ENCODE data around the gene UBE3C. TPM values are rescaled to one million over a fixed set of nuclear protein-coding genes. Genes with fewer than 3 reads are reported as not detected.
"Not testable (repeated sequence)": the region's sequence is repeated elsewhere in the genome, so short reads cannot be mapped to it uniquely, and the experiment has no call there.

Gene UBE3C
- total RNA-seq, 1 donor from 2014 or later = 65.3 TPM

DNA sequence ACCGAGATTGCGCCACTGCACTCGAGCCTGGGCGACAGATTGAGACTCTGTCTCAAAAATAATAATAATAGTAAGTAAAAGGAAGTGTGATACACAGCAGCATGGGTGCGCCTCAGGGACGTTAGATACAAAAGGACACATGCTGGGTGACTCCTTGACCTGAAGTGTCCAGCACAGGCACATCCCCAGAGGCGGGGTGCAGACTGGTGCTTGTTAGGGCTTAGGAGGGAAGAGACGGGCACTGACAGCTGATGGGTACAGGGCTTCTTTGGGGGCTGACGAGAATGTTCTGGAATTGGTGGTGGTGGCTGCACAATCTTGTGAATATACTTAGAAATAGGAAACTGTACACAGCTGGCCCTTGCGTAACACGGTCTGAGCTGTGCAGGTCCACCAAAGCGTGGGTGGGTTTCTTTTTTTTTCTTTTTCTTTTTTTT, 136.3 kb downstream of the UBE3C start:
- TF ChIP-seq, protein P1, sequence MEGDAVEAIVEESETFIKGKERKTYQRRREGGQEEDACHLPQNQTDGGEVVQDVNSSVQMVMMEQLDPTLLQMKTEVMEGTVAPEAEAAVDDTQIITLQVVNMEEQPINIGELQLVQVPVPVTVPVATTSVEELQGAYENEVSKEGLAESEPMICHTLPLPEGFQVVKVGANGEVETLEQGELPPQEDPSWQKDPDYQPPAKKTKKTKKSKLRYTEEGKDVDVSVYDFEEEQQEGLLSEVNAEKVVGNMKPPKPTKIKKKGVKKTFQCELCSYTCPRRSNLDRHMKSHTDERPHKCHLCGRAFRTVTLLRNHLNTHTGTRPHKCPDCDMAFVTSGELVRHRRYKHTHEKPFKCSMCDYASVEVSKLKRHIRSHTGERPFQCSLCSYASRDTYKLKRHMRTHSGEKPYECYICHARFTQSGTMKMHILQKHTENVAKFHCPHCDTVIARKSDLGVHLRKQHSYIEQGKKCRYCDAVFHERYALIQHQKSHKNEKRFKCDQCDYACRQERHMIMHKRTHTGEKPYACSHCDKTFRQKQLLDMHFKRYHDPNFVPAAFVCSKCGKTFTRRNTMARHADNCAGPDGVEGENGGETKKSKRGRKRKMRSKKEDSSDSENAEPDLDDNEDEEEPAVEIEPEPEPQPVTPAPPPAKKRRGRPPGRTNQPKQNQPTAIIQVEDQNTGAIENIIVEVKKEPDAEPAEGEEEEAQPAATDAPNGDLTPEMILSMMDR (IDR thresholded peaks at IDR 0.05) = no peak
- Mint-ChIP-seq H3K27me3 (peaks cover 2% of the 10 kb centered on the region), H3K36me3 (ENCODE audit: low read depth) (peaks cover 8% of the 10 kb centered on the region), H3K4me1 (peaks cover 5% of the 10 kb centered on the region), H3K27ac (no peak overlapping the region), H3K4me3 (no peak overlapping the region), H3K9me3 (no peaks in the 10 kb centered on the region)
- intact Hi-C loops (cut with micrococcal nuclease) = loop anchor here (10.0 kb wide), 1 partner anchor 370 kb away; no protein-coding TSS in a partner anchor
- CTCF ChIA-PET = interaction anchor here (0.8 to 1.9 kb wide), 2 partner anchors 21 to 306 kb away, joined by 3 to 7 read pairs; no protein-coding TSS in a partner anchor
- POLR2A ChIA-PET = no interaction called here
- ATAC-seq (ENCODE audit: low read depth) (no peak), DNase-seq (no peak)

DNA sequence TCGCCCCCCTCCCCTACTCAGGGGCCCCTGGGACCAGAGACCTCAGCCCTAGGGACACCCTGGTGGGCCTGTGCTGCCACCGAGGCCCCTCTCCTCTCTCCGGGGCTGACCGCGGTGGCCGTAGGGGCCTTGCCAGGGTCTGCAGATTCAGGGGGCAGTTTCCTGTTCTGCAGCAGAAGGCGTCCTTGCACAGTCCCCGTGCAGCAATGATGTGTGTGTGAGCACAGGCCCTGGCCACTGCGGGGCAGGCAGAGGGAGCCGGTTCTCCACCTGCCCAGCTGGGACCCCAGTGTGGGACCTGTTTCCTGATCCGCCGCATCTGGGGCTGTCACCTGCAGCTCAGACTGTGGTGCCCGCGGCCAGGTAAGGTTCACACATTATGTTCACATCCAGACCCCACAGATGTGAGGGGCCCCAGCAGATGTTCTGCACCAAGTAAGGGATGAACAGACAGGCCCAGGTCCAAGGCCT, 137.4 kb downstream of the UBE3C start:
- DNase-seq (no peak), ATAC-seq (ENCODE audit: low read depth) (no peak)
- no peaks in the 10 kb centered on the region for H3K36me3 Mint-ChIP-seq (ENCODE audit: low read depth)
- TF ChIP-seq, protein P1 (IDR thresholded peaks at IDR 0.05) = no peak
- H3K4me3 Mint-ChIP-seq = no peak overlapping the region
- ChIA-PET CTCF (no interaction called here), POLR2A (no interaction called here)
- intact Hi-C loops (cut with micrococcal nuclease) = loop anchor here (10.0 kb wide), 1 partner anchor 371 kb away; no protein-coding TSS in a partner anchor
- peaks cover 9% of the 10 kb centered on the region for H3K27me3 Mint-ChIP-seq
- no peaks in the 10 kb centered on the region for H3K9me3 Mint-ChIP-seq
- H3K4me1 Mint-ChIP-seq = peaks cover 5% of the 10 kb centered on the region
- H3K27ac Mint-ChIP-seq = no peak overlapping the region

DNA sequence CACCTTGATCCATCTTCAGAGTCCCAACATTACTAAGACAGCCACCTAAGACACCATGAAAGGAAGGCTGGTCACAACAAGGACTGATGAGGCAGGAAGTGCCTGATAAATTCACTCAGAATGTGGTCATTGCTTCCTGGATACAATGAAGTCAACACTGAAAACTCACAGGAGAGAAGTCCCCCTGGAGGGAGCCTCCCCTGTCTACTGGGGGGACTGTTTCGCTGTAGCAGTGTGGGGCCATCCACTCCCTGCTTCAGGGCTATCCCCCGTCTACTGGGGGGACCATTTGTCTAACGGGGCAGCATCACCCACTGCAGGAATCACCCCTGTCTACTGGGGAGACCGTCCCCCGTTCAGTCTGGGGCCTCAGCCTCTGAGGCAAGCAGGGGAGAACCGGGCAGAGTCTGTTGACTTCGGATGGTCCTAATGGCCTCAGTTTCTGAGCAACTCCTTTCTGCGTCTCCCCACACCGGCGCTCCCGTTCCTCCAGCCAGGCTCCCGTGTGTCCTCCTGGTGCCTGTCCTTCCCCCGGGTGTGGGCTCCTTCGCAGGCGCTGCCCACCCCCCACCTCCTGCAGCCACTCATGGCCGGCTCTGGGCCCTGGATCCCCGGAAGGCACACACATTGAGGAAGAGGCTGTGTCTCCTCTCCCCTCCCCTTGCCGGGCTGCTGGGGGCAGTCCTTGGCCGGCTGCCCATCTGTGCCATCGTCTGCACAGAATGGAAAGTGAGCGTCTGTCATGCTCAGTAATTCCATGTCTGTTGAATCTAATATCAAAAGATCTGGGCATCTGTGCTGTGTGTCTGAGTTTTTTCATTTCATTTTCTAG, 138.2 kb downstream of the UBE3C start:
- ATAC-seq (ENCODE audit: low read depth) (no peak), DNase-seq (no peak)
- no peaks in the 10 kb centered on the region for H3K36me3 Mint-ChIP-seq (ENCODE audit: low read depth)
- H3K4me3 Mint-ChIP-seq = no peak overlapping the region
- CTCF ChIA-PET = no interaction called here
- TF ChIP-seq, protein P1 (IDR thresholded peaks at IDR 0.05) = no peak
- H3K4me1 Mint-ChIP-seq = peaks cover 5% of the 10 kb centered on the region
- H3K27me3 Mint-ChIP-seq = peaks cover 9% of the 10 kb centered on the region
- POLR2A ChIA-PET = no interaction called here
- no peak overlapping the region for H3K27ac Mint-ChIP-seq
- H3K9me3 Mint-ChIP-seq = no peaks in the 10 kb centered on the region
- intact Hi-C loops (cut with micrococcal nuclease) = loop anchor here (10.0 kb wide), 1 partner anchor 372 kb away; no protein-coding TSS in a partner anchor

DNA sequence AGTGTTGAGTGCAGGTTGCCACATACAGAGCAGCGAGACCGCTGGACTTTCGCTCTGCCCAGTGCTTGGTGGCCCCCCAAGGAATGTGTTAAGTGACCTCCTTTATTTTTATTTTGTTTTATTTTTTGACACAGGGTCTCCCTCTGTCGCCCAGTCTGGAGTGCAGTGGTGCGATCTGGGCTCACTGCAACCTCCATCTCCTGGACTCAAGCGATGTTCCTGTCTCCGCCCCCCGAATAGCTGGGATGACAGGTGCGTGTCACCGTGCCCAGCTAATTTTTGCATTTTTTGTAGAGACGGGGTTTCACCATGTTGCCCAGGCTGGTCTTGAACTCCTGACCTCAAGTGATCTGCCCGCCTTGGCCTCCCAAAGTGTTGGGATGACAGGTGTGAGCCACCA, 138.8 kb downstream of the UBE3C start:
- H3K27me3 Mint-ChIP-seq; ATAC-seq (ENCODE audit: low read depth); H3K9me3 Mint-ChIP-seq; POLR2A ChIA-PET; CTCF ChIA-PET; H3K4me1 Mint-ChIP-seq; H3K27ac Mint-ChIP-seq; H3K4me3 Mint-ChIP-seq; H3K36me3 Mint-ChIP-seq (ENCODE audit: low read depth); DNase-seq: not testable (repeated sequence)
- intact Hi-C loops (cut with micrococcal nuclease) = loop anchor here (10.0 kb wide), 1 partner anchor 373 kb away; no protein-coding TSS in a partner anchor

DNA sequence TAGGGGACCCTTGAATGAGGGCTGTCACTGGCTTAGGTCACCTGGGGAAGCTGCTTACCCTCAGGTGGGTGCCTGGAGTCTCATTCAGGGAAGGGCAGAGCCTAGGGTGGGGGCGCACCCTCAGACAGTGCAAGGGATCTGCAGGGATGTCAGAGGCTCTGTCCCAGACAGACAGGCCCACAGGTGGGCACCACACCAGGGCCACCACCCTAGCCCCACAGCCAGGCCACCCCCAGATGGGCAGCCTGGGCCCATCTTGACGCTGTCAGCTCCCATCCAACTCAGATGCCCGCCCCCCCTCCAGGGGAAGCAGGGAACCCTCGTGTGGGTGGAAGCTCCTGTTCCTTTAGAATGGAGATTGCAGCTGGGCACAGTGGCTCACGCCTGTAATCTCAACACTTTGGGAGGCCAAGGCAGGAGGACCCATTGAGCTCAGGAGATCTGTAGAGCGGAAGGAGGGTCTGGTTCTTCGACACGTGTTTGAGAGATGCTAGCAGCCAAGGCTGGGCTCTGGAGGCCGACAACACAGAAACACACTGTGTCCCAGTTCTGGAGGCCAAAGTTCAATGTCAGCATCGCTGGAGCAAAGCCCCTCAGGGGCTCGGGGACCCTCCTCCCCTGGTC, 139.6 kb downstream of the UBE3C start:
- intact Hi-C loops (cut with micrococcal nuclease) = loop anchor here (10.0 kb wide), 1 partner anchor 373 kb away; no protein-coding TSS in a partner anchor
- DNase-seq = no peak
- Mint-ChIP-seq H3K27ac (no peak overlapping the region), H3K4me3 (no peak overlapping the region), H3K4me1 (peaks cover 5% of the 10 kb centered on the region), H3K36me3 (ENCODE audit: low read depth) (no peaks in the 10 kb centered on the region), H3K27me3 (peaks cover 9% of the 10 kb centered on the region), H3K9me3 (no peaks in the 10 kb centered on the region)
- no peak for ATAC-seq (ENCODE audit: low read depth)
- CTCF ChIA-PET = no interaction called here
- POLR2A ChIA-PET = no interaction called here
- TF ChIP-seq, protein P1 (IDR thresholded peaks at IDR 0.05) = no peak

All from activated B cell treated with CpG ODN at 0.5 μM for 24 hours (primary cell).